Prostate gland (tissue), 2 donors: ENCODE results near the gene FBN3.

Source experiments
- CTCF ChIP-seq, 4 experiments: fragments of 200-600 bp in 2 of 4; fragments of 450-650 bp in 2 of 4; sonication (generic) in 2 of 4; IDR thresholded peaks; 1 replicate in 3 of 4; 2 replicates in 1 of 4; pipeline ENCODE4 v1.5.1; 2016 to 2019; ENCODE audit warnings: antibody characterized with exemption in 4 of 4, mild to moderate bottlenecking in 2 of 4, moderate library complexity in 2 of 4
- POLR2A ChIP-seq: fragments of 450-650 bp; IDR thresholded peaks from one replicate; pipeline ENCODE4 v1.6.1; 2016; ENCODE audit warnings: antibody characterized with exemption, mild to moderate bottlenecking
- POLR2AphosphoS5 ChIP-seq: sonication (generic); formaldehyde crosslinking; IDR thresholded peaks from one replicate; pipeline ENCODE4 v1.6.1; 2017; ENCODE audit warnings: antibody characterized with exemption

GRCh38 chr19:8080832-8081231 lies 68.6 kb downstream of the FBN3 start:
- TF ChIP-seq POLR2A (no peak), CTCF (IDR thresholded peaks at IDR 0.05) (no peak), POLR2AphosphoS5 (no peak)
